Activated CD8-positive, alpha-beta memory T cell treated with anti-CD3 and anti-CD28 coated beads for 4 hours (primary cell): ENCODE measurements around the gene SPDL1.

ENCODE experiments used
- DNase-seq, 2 donors: peaks; one replicate each; pipeline ENCODE4 v3.0.0-alpha.2; 2020; ENCODE audit warnings: low read depth in 2 of 2

The SPDL1 gene

DNA sequence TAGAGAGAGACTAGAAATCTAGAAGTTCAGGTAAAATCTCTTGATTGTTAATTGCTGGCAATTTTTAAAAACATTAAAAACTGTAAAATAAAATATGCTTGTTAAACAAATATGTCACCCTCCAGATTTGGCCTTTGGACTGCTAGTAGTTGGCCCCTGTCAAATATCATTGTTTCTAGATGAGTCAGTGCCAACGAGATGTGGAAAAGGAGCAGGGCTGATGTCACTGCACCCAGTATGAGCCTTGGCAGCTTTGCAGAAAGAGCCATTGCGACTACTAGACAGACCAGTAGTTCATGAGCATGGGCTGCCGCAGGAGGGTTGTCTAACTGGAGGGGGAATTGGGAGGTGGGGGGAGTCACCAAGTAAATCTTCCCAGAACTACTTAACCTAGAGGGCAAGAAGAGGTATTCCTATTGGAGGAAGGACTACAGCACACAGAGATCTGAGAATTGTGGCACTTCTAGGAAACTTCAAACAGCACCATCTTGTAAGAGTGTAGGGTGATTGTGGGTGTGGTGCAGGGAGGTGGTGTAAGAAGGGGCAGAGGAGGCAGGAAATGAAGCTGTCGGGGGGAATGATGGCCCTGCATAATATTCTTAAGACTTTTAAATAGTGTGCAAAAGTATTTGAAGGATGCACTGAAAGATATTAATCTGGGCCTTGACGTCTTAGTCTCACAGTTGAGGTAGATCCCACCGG, 46.4 kb downstream of the SPDL1 start:
- no peak for DNase-seq

DNA sequence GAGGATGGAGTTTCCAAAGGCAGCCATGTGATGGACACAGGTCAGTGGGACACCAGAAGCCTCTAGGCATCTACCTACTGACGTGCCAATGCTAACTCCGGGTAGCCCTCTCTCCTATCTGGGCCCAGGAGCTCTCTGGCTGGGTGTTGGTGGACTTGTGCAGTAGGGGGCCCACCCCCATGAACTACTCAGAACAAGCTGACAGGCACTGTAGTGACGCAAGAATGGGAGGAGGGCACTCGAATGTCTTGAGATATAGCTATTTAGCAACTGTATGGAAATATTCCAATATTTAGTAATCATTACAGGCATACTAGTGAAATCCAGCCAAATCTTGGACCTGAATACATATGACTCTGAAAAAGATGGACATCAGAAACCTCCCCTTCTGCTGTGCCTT, 47.8 kb downstream of the SPDL1 start:
- DNase-seq: no peak

DNA sequence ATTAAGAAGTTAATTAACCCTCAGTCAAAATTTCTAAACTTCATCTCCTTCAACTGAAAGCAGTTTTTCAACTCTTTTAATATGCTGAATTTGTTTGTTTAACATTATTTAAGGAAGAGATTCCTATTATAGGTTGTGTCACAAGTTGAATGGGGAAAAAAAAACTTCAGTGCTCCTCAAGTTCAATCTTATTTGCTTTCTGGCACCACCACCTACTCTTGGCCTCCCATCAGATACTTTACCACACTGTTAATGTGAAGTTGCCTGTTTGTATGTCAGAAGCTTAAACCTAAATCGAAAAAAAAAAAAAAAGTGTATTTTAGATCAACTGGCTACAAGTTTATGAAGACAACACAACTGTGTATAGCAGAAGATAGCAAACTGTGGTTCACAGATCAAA, 49.4 kb downstream of the SPDL1 start:
- no peak for DNase-seq

DNA sequence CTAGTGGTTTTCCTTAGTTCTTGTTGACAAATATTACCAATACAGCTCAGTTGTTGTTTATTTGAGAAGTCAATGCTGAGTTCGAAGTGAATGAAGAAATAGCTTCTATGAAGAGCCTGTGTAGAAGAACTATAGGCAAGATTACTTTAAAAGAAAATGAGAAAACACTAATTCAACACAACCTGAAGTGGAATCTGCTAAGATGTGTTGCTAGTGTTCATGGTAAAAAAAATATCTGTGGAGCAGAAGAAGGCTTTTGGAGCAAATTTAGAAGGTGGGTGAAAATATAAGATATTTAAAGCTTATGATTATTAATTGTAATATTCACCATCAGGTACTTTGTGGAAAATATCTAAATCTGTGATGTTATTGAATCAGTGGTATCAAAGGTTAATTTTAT, 51.0 kb downstream of the SPDL1 start:
- DNase-seq: no peak

DNA sequence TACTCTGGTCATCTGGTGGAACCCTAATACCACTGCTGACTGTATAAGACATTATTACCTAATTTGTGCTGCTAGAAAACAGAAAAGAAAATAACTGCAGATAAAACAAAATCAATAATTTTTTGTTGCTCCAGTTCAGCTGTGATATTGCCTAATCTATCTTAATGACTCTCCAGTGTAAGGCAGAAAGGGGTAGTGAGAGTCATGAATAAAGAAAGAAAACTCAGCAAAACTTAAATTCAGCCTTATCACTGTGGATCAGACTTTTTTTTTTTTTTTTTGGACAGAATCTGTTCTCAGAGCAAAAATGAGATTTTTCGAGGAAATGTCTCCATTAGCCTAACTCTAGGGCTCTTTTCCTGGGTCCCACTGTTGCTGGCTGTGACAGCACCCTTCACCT, 52.4 kb downstream of the SPDL1 start:
- DNase-seq: no peak

DNA sequence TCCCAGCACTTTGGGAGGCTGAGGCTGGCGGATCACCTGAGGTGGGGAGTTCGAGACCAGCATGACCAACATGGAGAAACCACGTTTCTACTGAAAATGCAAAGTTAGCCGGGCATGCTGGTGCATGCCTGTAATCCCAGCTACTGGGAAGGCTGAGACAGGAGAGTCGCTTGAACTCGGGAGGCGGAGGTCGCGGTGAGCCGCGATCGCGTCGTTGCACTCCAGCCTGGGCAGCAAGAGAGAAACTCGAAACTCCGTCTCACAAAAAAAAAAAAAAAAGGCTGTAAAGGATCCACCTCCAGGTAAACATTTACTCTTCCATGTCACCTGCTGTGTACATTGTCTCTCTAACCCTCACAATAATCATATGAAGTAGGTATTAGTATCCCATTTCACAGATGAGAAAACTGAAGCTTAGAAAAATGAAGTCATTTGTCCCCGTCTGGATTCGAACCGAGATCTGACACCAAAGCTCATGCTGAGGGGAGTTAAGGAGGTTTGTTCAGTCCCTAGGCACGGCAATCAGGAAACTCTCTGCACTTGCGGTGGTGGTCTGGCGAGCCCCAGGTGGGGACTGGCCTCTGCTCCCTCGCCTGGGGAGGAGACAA, 53.0 kb downstream of the SPDL1 start:
- no peak for DNase-seq

DNA sequence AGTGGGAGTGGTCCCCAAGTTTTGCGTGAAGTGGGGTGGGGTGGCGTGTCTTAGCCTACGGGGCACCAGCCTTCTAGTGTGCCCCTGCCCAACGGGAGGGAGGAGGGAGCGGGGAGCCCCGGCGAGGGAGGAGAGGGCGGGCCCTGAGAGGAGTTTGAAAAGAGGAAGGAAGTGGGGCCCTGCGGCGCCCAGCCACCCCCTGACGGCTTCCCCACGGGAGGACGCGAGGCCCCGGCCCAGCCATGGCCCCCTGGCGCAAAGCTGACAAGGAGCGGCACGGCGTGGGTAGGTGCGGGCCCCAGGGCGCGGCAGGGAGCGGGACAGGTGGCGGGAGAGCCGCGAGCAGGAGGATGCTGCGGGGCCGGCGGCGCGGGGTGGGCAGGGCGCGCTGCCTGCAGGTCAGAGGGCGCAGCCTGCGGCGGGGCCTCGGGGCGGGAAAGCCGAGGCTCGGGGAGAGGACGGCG, 53.5 kb downstream of the SPDL1 start, which contains the start of gene DOCK2:
Gene DOCK2, plus strand, starts transcription at position 191 of the 464 bp plus-strand sequence. Its CDS starts 52 bp downstream, at position 243.
- peak; percentile 42 to 47 for DNase-seq

DNA sequence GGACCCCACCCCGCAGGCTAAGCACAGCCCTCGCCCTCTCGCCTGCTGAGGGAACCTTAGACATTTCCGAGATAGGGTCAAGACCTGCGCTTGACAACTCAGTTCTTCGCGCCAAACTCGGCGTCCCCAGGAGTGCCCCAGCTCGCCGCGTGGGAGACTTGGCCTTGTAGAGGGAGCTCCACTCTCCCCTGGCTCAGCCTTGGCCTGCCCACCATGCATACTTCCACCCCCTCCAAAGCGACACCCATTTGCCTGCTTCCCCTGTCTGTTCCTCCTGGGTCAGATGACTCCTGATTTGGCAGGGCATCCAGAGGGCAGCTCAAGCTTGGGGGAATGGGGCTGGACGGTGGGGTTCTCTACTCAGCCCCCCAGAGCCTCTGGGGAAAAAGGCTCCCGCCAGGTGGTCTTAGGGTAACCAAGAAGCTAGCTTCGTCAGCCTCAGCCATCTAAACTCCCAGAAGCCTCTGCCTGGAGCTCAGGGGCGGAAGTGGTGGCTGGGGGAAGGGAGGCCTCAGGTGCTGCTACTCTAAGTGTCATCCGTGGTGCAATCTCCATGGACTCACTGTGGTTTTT, 54.1 kb downstream of the SPDL1 start:
- DNase-seq: peak; percentile 40 to 48

DNA sequence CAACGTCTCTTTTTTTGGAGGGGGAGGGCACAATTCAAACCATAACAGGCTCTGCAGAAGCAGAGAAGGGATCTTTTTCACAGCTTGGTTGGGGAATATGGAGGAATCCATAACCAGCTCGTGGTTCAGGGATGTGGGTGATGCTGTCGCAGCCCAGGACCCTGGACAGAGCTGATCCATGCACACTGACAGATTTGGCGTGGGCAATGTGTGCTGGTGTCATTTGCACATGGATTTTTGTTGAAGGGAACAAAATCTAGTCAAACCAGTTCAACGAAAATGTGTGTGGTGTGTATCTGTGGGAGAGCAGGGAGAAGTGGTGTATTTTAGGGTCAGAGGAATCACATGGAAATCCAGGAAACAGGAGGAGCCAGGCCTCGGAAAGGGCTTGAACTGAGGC, 57.7 kb downstream of the SPDL1 start:
- DNase-seq: no peak

DNA sequence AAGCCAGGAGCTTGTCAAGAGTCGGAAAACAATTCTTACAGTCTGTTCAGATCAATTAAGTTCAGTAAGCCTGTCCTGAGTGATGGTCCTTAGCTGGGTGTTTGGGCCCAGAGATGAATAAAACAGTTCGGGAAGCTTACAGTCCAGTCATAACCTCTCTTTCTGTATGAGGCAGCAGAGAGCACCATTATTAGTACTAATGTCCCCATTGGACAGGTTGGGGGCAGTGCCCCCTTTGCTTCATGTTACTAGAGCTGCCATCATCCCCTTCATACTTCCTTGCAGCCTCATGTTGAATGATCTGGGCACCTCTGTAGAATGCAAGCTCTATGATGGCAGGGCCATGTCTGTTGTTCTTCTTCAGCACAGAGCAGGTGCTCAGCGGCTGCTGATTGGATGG, 63.3 kb downstream of the SPDL1 start:
- DNase-seq: no peak

DNA sequence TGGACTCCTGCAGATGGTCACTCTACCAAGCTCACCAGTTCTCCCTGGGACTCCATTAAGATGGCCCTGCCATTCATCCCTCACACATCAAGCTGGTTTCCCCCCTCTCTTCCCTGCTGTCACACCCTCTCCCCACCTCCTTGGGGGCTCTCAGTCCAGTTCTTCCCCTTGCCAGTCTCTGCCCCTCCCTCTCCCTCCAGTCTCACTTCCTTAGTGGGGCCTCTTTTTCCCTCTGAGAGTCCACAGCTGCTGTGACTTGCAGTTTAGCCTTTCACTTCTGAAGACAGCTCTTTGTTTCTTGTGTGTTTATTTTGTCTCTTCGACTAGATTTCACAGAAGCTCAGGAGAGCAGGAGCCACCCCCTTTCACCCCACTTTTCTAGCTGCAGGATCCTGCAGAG, 64.0 kb downstream of the SPDL1 start:
- DNase-seq: no peak

DNA sequence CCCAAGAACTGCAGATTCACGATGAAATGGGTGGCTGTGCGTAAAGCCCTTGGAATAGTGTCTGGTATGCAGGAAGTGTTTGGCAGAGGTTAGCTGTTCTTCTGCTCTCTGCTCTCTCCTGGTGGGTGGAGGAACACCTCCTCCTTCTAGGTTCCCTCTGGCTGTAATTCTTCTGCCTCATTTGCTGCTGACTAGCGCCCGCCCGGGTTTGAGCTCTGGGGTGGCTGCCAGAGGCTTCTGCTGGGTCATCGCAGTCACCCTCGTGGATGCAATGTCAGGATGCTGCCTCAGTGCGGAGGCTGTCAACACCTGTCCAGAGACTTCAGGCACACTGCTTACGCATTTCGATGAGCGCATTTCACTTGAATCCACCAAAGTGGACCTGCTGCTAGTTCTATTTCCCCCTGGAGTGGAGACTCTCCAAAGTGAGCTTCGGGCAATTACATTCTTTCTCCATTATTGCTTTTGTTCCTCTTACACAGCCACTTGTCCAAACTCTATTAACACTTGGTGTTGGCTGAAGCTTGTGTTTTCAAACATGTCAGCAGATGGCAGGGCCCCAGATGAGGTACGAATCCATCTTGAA, 65.2 kb downstream of the SPDL1 start:
- no peak for DNase-seq

DNA sequence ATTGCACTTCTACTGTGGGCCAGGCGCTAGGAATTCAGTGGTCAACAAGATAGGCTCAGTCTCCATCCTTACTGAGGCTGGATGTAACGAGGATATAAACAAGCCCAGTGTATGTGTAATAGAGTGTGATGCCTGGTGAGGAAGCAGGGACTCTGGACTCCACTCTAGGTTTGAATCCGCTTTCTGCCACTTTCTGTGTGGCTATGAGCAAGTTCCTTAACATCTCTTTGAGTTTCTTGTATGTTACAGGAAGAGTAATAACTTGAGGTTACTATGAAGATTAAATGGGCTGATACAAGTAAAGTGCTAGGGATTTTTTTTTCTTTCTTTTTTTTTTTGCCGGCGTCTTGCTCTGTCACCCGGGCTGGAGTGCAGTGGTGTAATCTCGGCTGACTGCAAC, 65.9 kb downstream of the SPDL1 start:
- DNase-seq: no peak

DNA sequence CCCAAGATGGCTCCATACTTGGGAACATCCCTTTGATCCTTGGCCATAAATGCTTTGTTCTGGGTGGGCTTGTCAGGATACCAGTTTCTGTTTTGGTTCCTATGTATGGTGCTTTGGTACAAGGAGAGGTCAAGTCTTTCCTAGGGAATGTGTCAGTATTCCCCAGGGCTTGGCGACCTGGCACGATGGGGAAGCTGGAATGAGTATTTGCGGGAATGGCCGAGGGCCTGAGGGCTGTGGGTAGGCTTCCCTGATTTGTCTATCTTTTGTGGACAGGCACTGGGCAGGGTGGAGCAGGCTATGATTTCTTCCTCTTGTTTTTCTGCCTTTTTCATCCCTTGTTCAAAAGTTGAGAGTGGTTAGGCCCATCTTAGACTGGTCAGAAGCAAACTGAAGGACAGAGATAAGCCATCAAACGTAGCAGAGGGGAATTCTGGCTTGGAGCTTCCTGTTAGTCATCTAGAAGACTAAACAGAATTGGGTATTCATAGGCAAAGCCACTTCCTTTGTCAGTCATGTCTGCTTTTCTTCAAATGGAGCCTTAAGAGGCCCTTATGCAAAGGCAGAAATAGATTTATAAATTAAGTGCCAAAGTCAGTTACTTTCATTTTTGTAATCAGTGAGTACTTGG, 67.2 kb downstream of the SPDL1 start:
- DNase-seq: no peak

DNA sequence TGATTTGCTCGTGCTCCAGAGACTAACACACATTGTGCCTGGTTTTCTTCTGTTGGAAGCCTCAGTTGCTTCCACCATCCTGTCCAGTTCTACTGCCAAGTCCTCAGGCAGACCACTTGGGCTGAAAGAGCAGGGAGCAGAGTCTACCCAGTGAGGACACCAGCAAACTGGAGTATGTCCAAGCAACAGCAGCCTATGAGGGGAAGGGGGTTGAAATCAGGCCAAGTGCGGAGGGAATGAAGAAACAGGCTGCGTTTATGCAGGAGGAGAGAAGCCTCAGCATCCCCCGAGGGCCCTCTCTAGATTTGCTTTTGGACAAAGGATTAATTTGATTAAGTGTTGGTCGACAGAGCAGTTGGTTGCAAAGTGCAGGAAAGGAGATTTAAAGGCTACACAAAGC, 68.0 kb downstream of the SPDL1 start:
- no peak for DNase-seq

DNA sequence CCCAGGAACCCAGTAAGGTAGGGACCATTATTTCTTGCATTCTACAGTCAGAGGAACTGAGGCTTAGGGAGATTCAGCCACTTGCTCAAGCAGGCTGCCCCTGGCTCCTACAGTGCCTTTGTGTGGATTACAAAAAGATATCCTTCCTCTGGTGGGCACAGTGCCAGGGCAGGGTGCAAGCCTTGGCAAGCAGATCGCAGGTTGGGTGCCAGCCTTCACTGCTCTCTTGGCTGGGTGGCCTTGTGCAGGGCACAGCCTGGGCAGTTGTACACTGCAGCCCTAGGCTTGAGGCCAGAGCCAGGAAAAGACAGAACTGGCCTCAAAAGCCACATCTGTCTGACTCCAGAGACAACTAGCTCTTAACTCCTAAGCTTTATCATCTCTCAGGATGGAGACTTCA, 68.5 kb downstream of the SPDL1 start:
- DNase-seq: no peak

DNA sequence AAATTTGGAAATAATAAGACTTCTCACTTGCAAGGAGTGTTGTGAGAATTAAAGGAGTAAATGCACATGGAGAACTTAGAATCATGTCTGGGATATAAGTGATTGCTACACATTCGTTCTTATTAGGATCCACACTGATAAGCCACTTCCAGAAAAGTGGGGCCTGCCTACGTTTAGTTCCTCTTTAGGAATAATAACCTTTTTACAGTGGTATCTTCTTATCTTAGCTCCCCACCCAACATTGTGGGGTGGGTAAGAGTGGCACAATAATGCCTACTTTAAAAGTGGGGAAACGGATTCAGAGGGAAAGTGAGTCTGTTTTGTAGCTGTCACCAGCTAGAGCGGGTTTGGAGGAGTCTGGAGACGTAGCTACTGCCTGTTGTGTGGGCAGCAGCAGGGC, 69.5 kb downstream of the SPDL1 start:
- no peak for DNase-seq
